ENCODE data around the gene NPAS3.
A peak's percentile ranks its signal among the peaks of the same experiment; 100 is the strongest.

The NPAS3 gene

GRCh38 chr14:33618361-33619105 is 679.9 kb downstream of the NPAS3 start:
- DNase-seq (ENCODE audit: low read depth, low spot score): no peak

DNA sequence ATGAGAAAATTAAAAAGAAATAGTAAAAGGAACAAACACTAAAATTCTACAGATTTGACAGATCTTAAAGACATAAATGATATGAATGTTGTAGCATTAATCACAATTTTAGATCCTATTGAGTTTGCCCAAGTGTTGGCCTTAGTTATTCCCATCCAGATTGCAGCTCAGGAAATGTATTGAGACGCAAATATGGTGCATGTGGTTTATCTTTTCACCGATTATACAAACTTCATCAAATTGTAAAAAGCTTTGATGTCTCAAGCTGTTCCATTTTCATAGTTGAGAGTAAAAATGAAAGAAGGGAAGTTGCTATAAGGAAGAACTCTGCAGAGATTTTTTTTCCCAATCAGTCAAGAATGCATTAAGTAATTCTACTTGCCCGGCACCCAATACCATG is 683.8 kb downstream of the NPAS3 start:
- DNase-seq (ENCODE audit: low read depth, low spot score): no peak

GRCh38 chr14:33629792-33630191 is 691.1 kb downstream of the NPAS3 start:
- DNase-seq (ENCODE audit: low read depth, low spot score): peak; percentile 11

GRCh38 chr14:33631021-33631420 is 692.3 kb downstream of the NPAS3 start:
- no peak for DNase-seq (ENCODE audit: low read depth, low spot score)

- no peak for DNase-seq (ENCODE audit: low read depth, low spot score)
Measured at GRCh38 chr14:33631441-33631840, 692.8 kb downstream of the NPAS3 start.

DNA sequence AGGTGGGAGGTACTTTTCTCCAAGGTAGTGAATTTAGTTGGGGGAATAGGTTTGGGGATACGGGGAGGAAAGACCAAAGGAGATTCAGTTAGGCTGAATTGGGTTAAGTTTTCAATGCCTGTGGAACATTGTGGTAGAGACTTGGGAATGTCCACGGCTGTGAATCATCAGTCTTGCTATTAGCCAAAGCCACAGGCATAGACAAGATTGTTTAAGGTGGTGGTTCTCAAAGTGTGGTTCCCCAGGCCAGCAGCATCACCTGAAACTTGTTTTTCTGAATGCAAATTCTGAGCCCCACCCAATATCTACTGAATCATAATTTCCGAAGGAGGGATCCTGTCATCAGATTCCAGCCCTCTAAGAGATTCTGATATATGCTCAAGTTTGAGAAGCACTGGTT is 696.0 kb downstream of the NPAS3 start:
- peak; percentile 72 for DNase-seq (ENCODE audit: low read depth, low spot score)

- no peak for DNase-seq (ENCODE audit: low read depth, low spot score)
Measured at GRCh38 chr14:33636716-33637115, 698.0 kb downstream of the NPAS3 start.

GRCh38 chr14:33642080-33642479 is 703.4 kb downstream of the NPAS3 start:
- no peak for DNase-seq (ENCODE audit: low read depth, low spot score)

GRCh38 chr14:33642691-33643244 is 704.1 kb downstream of the NPAS3 start:
- DNase-seq (ENCODE audit: low read depth, low spot score): no peak

GRCh38 chr14:33643426-33644181 is 704.9 kb downstream of the NPAS3 start:
- no peak for DNase-seq (ENCODE audit: low read depth, low spot score)

GRCh38 chr14:33646692-33647260 is 708.1 kb downstream of the NPAS3 start:
- DNase-seq (ENCODE audit: low read depth, low spot score): peak; percentile 68

DNA sequence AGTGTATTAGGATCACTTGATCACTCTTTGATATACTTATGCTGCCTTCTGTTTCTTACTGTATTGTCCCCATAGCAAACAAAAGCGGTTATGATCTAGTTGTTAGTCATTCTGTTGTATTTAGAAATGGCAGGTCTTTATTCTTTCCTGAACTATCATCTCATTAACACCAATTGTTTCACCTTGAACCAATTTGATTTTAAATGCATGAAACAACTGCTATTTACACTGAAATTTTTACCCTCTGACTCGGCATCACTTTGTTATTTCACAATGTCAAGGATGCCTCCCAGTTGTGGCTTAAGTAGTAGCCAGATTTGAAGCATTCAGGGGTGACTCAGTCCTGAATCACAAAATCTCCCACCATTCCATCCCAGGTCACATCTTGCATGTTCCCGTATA is 708.7 kb downstream of the NPAS3 start:
- DNase-seq (ENCODE audit: low read depth, low spot score): peak; percentile 94

DNA sequence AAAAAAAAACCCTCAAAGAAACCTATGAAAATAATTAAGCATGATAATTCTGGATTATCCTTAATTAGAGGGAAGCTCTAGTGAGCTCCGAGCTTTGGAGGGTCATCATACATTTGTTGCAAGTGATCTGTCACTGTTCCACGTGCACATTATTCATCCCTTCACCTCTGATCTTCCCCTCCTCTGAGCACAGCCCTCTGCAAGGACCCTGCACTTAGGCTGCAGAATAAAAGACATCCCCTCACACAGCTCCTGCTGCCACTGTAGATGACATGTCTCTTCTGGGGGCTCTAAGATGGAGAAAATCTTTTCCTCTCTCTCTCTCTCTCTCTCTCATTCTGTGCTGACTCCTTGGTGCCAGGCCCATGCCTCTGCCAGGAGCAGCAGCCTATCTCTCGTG is 711.8 kb downstream of the NPAS3 start:
- no peak for DNase-seq (ENCODE audit: low read depth, low spot score)

DNA sequence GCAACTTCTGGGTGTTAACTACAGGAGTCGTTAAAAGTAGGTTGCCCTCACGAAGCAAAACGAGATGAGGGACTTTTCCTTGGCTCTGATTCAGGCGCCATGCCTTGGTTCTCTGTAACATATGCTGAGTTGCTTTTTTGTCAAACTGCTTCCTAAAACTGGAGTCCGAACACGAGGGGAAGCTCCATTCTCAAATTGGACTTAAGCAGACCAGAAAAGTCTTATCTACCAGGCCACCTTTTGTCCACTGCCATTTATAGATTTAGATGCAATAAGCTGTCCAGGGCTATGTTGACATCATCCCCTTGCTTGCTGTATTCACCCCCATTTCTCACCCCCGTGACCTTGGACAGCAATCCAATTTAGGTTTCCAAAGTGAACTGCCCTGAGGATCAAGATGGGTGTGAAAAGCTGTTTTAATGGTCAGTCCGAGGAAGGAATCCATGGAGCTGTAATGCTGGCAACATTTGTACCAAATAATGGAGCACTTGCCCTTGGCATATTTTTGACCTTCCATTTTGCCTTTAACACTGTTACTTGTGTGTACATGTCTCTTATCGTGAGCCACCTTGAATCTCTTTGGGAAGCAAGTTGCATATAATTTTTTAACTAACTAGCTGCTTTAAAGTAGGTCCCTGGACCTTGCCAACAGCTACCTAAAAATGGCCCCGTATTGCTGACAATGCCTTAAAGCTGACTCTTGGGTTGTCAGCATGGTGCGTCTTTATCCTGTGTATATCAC is 714.1 kb downstream of the NPAS3 start:
- DNase-seq (ENCODE audit: low read depth, low spot score): no peak

- no peak for DNase-seq (ENCODE audit: low read depth, low spot score)
Measured at GRCh38 chr14:33653308-33653695, 714.6 kb downstream of the NPAS3 start.

GRCh38 chr14:33655421-33655820 is 716.7 kb downstream of the NPAS3 start:
- no peak for DNase-seq (ENCODE audit: low read depth, low spot score)

DNA sequence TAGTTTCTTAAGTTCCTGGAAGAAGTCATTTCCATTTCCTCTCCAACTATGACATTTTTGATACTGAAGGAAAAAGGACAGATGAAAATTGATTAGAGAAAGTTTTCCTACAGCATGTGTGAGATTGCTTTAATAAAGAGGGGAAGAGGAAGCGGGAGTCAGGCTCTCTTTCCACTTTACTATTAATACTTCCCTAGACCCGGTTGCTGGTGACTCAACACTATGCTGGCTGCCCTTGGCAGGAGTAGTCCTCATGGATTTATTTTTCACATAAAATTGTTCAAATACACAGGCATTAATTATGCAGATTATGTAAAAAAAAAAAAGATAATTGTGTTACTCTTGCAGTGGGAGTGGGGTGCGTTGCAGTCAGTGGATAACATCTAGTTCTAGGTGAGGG is 718.8 kb downstream of the NPAS3 start:
- peak; percentile 44 for DNase-seq (ENCODE audit: low read depth, low spot score)

DNA sequence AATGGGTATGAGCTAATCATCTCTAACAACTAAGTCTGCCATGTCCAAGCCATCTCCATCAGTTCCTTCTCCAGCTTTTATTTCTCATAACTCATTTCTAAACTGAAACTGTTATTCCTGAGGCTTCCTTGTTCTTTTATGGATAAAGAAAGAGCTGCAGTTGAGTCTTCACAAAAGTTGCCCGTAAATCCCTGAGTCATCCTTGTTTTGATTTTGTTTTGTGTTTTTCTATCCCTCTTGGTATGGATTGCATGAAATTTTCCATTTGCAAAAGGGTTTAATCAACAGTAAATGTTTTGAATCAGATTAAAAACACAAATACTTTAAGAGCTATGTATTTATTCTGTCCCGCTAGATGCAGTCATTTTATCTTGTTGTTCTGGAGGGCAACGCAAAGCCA is 721.6 kb downstream of the NPAS3 start:
- DNase-seq (ENCODE audit: low read depth, low spot score): peak; percentile 20

GRCh38 chr14:33661101-33661500 is 722.4 kb downstream of the NPAS3 start:
- no peak for DNase-seq (ENCODE audit: low read depth, low spot score)

DNA sequence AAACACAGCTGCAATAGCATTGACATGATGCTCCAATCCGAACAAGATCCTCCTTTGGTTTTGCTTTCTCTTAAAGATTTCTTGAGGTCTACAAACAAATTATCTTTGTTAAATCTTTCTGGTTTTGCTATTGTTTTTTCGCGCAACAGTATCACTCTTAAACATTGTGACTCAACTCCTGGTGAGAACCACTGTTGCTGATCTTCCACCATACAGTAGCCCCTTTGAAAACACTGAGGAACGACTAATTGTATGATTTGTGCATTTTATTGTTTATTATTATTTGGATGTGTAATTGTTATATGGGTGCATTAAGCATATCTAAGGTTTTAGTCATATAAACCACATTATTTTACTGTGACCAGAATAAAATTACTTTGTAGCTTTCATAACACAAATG is 729.4 kb downstream of the NPAS3 start:
- DNase-seq (ENCODE audit: low read depth, low spot score): peak; percentile 18

DNA sequence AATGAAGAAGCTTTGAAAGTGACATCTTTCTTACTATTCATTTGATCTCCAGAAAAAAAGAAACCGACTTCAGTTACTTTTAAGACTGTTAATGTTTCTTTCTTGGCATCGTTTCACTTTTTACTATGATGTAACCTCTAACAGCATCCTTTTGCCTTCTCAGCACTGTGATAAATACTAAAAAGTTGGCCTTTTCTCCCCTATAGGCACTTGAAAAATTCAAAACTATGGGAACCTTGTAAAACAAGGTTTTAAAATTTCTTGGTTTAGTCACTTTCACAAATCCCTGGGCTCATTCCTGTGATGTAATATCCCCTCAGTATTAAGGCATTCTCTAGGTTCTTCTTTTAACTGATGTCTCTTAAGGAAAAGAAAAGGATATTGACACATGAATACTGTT is 730.4 kb downstream of the NPAS3 start:
- no peak for DNase-seq (ENCODE audit: low read depth, low spot score)

- no peak for DNase-seq (ENCODE audit: low read depth, low spot score)
Measured at GRCh38 chr14:33670235-33670634, 731.6 kb downstream of the NPAS3 start.
